MM.1S (cell line): Measurements from ENCODE around the gene CACNA1C.

Experiments used
- DNase-seq: peaks from one replicate; pipeline ENCODE4 v3.0.0-alpha.2; 2015
- H2AFZ ChIP-seq: fragments of 300-600 bp; sonication (generic); 2 replicates; pipeline ENCODE4 v1.6.0; 2016; ENCODE audit warnings: antibody characterized with exemption, low read length
- H3F3A ChIP-seq: fragments of 300-600 bp; sonication (generic); 2 replicates; pipeline ENCODE4 v1.6.1; 2016; ENCODE audit warnings: mild to moderate bottlenecking, antibody characterized with exemption, low read length, moderate library complexity, mixed read lengths; ENCODE audit not compliant: insufficient read depth
- H3K27ac ChIP-seq: fragments of 300-600 bp; sonication (generic); 2 replicates; pipeline ENCODE4 v1.5.1; 2016; ENCODE audit warnings: mild to moderate bottlenecking, low read length
- H3K27me3 ChIP-seq: fragments of 300-600 bp; sonication (generic); replicated peaks from 2 replicates; pipeline ENCODE4 v1.6.0; 2016; ENCODE audit warnings: low read length; ENCODE audit not compliant: insufficient read depth
- H3K36me3 ChIP-seq: fragments of 300-600 bp; sonication (generic); replicated peaks from 2 replicates; pipeline ENCODE4 v1.6.1; 2016; ENCODE audit warnings: mild to moderate bottlenecking, low read length, mixed read lengths; ENCODE audit not compliant: insufficient read depth
- H3K4me1 ChIP-seq: fragments of 300-600 bp; sonication (generic); 2 replicates; pipeline ENCODE4 v1.6.1; 2016; ENCODE audit warnings: low read length, mixed read lengths
- H3K4me2 ChIP-seq: fragments of 300-600 bp; sonication (generic); 2 replicates; pipeline ENCODE4 v1.6.0; 2016; ENCODE audit warnings: low read depth, low read length
- H3K4me3 ChIP-seq: fragments of 300-600 bp; sonication (generic); 2 replicates; pipeline ENCODE4 v1.5.1; 2016; ENCODE audit warnings: low read length, mixed read lengths
- H3K79me2 ChIP-seq: fragments of 300-600 bp; sonication (generic); 2 replicates; pipeline ENCODE4 v1.6.1; 2016; ENCODE audit warnings: mixed run types, low read length, mixed read lengths
- H3K9ac ChIP-seq: fragments of 300-600 bp; sonication (generic); 2 replicates; pipeline ENCODE4 v1.6.1; 2016; ENCODE audit warnings: low read length, mixed read lengths
- H3K9me2 ChIP-seq: fragments of 300-600 bp; sonication (generic); replicated peaks from 2 replicates; pipeline ENCODE4 v1.6.1; 2016; ENCODE audit warnings: mild to moderate bottlenecking, low read length, mixed read lengths; ENCODE audit not compliant: insufficient read depth
- H3K9me3 ChIP-seq: fragments of 300-600 bp; sonication (generic); replicated peaks from 2 replicates; pipeline ENCODE4 v1.6.1; 2016; ENCODE audit warnings: mild to moderate bottlenecking, low read length, mixed read lengths; ENCODE audit not compliant: insufficient read depth
- H4K20me1 ChIP-seq: fragments of 300-600 bp; sonication (generic); 2 replicates; pipeline ENCODE4 v1.6.1; 2016; ENCODE audit warnings: mild to moderate bottlenecking, low read length, moderate library complexity, mixed read lengths; ENCODE audit not compliant: insufficient read depth
- EZH2 ChIP-seq: fragments of 300-600 bp; sonication (generic); optimal IDR thresholded peaks from 2 replicates; pipeline ENCODE3; 2017; ENCODE audit warnings: low read depth, mild to moderate bottlenecking, antibody characterized with exemption, low read length, mixed read lengths
- EZH2phosphoT487 ChIP-seq: fragments of 300-600 bp; sonication (generic); IDR thresholded peaks from 2 replicates; pipeline ENCODE4 v1.6.1; 2018; ENCODE audit warnings: antibody characterized with exemption, low read length
- TF ChIP-seq, protein P1 (sequence below): fragments of 300-600 bp; sonication (generic); IDR thresholded peaks from 2 replicates; pipeline ENCODE4 v1.5.1; 2016; ENCODE audit warnings: antibody characterized with exemption, low read length, mixed read lengths

CACNA1C gene

GRCh38 chr12:2615665-2616402 is 563.0 kb downstream of the CACNA1C start:
- Histone ChIP-seq H3K9me3 (no peaks in the 10 kb centered on the region), H3K4me1 (no peaks in the 10 kb centered on the region), H4K20me1 (no peaks in the 10 kb centered on the region), H3F3A (no peaks in the 10 kb centered on the region), H3K4me3 (no peak overlapping the region), H3K27me3 (no peaks in the 10 kb centered on the region), H3K36me3 (no peaks in the 10 kb centered on the region), H2AFZ (no peak overlapping the region), H3K79me2 (no peaks in the 10 kb centered on the region), H3K9me2 (no peaks in the 10 kb centered on the region), H3K9ac (no peak overlapping the region), H3K4me2 (no peak overlapping the region), H3K27ac (no peak overlapping the region)
- TF ChIP-seq EZH2 (no peak), EZH2phosphoT487 (no peak)
- TF ChIP-seq, protein P1, sequence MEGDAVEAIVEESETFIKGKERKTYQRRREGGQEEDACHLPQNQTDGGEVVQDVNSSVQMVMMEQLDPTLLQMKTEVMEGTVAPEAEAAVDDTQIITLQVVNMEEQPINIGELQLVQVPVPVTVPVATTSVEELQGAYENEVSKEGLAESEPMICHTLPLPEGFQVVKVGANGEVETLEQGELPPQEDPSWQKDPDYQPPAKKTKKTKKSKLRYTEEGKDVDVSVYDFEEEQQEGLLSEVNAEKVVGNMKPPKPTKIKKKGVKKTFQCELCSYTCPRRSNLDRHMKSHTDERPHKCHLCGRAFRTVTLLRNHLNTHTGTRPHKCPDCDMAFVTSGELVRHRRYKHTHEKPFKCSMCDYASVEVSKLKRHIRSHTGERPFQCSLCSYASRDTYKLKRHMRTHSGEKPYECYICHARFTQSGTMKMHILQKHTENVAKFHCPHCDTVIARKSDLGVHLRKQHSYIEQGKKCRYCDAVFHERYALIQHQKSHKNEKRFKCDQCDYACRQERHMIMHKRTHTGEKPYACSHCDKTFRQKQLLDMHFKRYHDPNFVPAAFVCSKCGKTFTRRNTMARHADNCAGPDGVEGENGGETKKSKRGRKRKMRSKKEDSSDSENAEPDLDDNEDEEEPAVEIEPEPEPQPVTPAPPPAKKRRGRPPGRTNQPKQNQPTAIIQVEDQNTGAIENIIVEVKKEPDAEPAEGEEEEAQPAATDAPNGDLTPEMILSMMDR, result no peak
- no peak for DNase-seq

GRCh38 chr12:2616763-2617162 is 564.0 kb downstream of the CACNA1C start:
- H3K79me2 ChIP-seq, result no peaks in the 10 kb centered on the region
- no peak overlapping the region for H2AFZ ChIP-seq
- H3F3A ChIP-seq, result no peaks in the 10 kb centered on the region
- H4K20me1 ChIP-seq, result no peaks in the 10 kb centered on the region
- H3K27me3 ChIP-seq, result 0 out of 2 replicates have a peak, but pooled peaks cover 5% of the 10 kb centered on the region
- no peak overlapping the region for H3K9ac ChIP-seq
- TF ChIP-seq EZH2 (no peak), EZH2phosphoT487 (no peak)
- TF ChIP-seq, protein P1, result no peak
- no peak overlapping the region for H3K27ac ChIP-seq
- no peak overlapping the region for H3K4me2 ChIP-seq
- no peak overlapping the region for H3K4me3 ChIP-seq
- no peak for DNase-seq
- no peaks in the 10 kb centered on the region for H3K4me1 ChIP-seq
- H3K36me3 ChIP-seq, result no peaks in the 10 kb centered on the region
- H3K9me2 ChIP-seq, result no peaks in the 10 kb centered on the region
- no peaks in the 10 kb centered on the region for H3K9me3 ChIP-seq

DNA sequence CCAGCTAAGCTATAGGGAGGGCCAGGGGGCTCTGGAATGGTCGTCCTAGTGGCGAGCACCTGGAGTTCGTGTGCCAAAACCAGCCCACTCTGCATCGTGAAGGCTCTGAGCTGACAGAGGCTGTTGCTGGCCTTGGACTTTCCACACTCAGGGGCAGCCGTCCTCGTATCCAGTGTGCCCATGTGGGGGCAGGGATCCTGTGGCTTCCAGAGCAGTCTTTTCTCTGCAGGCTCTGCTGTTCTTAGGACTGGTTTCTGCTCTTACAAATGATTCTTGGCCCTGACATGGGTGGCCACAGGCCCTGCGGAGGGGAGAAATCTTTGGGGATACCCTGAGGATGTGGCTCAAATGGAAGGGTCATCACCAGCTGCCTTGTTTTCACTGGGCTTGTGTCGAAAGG is 564.6 kb downstream of the CACNA1C start:
- Histone ChIP-seq H3K4me3 (no peak overlapping the region), H4K20me1 (no peaks in the 10 kb centered on the region), H3K4me1 (no peaks in the 10 kb centered on the region), H3K27ac (no peak overlapping the region), H3K9ac (no peak overlapping the region), H2AFZ (no peak overlapping the region), H3F3A (no peaks in the 10 kb centered on the region), H3K27me3 (0 out of 2 replicates have a peak, but pooled peaks cover 5% of the 10 kb centered on the region), H3K79me2 (no peaks in the 10 kb centered on the region), H3K9me3 (no peaks in the 10 kb centered on the region), H3K36me3 (no peaks in the 10 kb centered on the region), H3K4me2 (no peak overlapping the region), H3K9me2 (no peaks in the 10 kb centered on the region)
- TF ChIP-seq EZH2, result no peak
- no peak for DNase-seq

DNA sequence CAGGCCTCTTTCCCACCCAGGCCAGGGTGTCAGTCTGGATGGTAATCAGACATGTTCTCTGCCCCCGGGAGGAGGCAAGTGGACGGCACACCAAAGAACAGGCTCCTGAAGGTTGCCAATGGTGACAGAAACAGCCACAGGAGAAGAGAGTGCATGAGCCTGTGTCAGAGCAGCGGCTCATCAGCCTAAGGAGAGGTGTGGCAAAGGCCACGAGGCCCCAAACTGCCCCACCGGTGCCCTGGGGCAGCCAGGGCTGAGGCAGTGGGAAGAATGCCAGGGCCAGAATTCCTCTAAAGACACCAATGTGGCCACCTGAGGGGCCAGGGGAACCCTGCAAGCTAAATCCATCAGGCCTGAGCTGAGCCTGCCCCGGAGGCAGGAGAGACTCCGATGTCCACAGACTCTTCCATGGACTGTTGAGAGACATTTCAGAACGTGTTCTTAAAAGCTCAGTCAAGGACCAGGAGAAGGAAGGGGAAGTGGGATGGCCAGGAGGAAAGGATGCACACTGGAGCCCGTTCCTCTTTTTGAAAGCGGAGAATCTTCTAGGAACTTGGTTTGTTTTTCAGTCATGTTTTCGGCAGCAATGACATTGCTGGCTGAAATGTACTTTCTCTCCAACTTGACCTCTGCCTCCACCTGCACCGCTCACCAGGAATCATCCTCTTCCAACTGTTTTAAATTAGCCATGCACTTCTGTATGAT is 565.7 kb downstream of the CACNA1C start:
- Histone ChIP-seq H3K27me3 (0 out of 2 replicates have a peak, but pooled peaks cover 5% of the 10 kb centered on the region), H3K27ac (no peak overlapping the region), H3F3A (no peaks in the 10 kb centered on the region), H3K79me2 (no peaks in the 10 kb centered on the region), H3K9me2 (no peaks in the 10 kb centered on the region), H2AFZ (no peak overlapping the region), H3K9me3 (no peaks in the 10 kb centered on the region), H3K9ac (no peak overlapping the region), H3K36me3 (no peaks in the 10 kb centered on the region), H4K20me1 (no peaks in the 10 kb centered on the region), H3K4me1 (no peaks in the 10 kb centered on the region), H3K4me2 (no peak overlapping the region), H3K4me3 (no peak overlapping the region)
- no peak for DNase-seq
- no peak for TF ChIP-seq EZH2phosphoT487
